NCI-H146 treated with DMSO at 0.1 percent for 48 hours (cell line): Measurements from ENCODE around the gene CD151.

Experiments
- DNase-seq: peaks from one replicate; lab custom pipeline; 2025; ENCODE audit not compliant: unreplicated experiment; lab: John Stamatoyannopoulos, UW

Gene CD151

GRCh38 chr11:841981-842369 is 9.2 kb downstream of the CD151 start:
- DNase-seq: no peak

GRCh38 chr11:842370-843002 is 9.7 kb downstream of the CD151 start, which contains the start of the genes POLR2L and TSPAN4:
Gene POLR2L, minus strand, starts transcription at chr11:842529. Its CDS starts 21 bp downstream, at chr11:842508.
Gene TSPAN4, plus strand, starts transcription at chr11:842852. Its CDS starts 7,453 bp downstream, at chr11:850305.
- peak; percentile 61 for DNase-seq

GRCh38 chr11:843086-843734 is 10.5 kb downstream of the CD151 start:
- no peak for DNase-seq

GRCh38 chr11:843818-844692 is 11.3 kb downstream of the CD151 start:
- no peak for DNase-seq

GRCh38 chr11:844693-845644 is 12.2 kb downstream of the CD151 start:
- no peak for DNase-seq

- DNase-seq: no peak
These were observed 13.2 kb downstream of the CD151 start for GRCh38 chr11:845872-846495.

GRCh38 chr11:846496-847098 is 13.8 kb downstream of the CD151 start:
- DNase-seq: no peak

GRCh38 chr11:847876-848275 is 15.1 kb downstream of the CD151 start:
- no peak for DNase-seq

GRCh38 chr11:848380-848931 is 15.7 kb downstream of the CD151 start:
- no peak for DNase-seq

GRCh38 chr11:849104-849824 is 16.5 kb downstream of the CD151 start:
- peak; percentile 35 for DNase-seq

GRCh38 chr11:849951-850774 is 17.4 kb downstream of the CD151 start:
- no peak for DNase-seq

GRCh38 chr11:850775-851763 is 18.3 kb downstream of the CD151 start:
- no peak for DNase-seq

GRCh38 chr11:852762-853161 is 20.0 kb downstream of the CD151 start:
- DNase-seq: no peak

GRCh38 chr11:853682-854448 is 21.1 kb downstream of the CD151 start:
- DNase-seq: no peak

- no peak for DNase-seq
These were observed 22.0 kb downstream of the CD151 start for GRCh38 chr11:854601-855329.
